Activated T-helper 2 cell treated with anti-CD3 and anti-CD28 coated beads, Interferon-gamma antibody, Interleukin-2, Interleukin-4, amounts not matched to agents 10 μg/mL and 5 μg/mL and 100 μg/mL, durations not matched to agents 14 hours and 24 hours and 36 hours (primary cell): ENCODE data around the gene ITGA3. TPM values are rescaled to one million over a fixed set of nuclear protein-coding genes. Genes with fewer than 3 reads are reported as not detected.

Experiments used
- DNase-seq: peaks from one replicate; pipeline ENCODE4 v3.0.0; 2021; ENCODE audit warnings: low spot score
- H3K27ac Mint-ChIP-seq: one replicate; pipeline ENCODE4 v1.8.0; 2021; ENCODE audit warnings: mixed read lengths
- H3K27me3 Mint-ChIP-seq: one replicate; pipeline ENCODE4 v1.8.0; 2021; ENCODE audit warnings: low read depth, mixed read lengths
- H3K36me3 Mint-ChIP-seq: one replicate; pipeline ENCODE4 v1.8.0; 2021; ENCODE audit warnings: low read depth, mixed read lengths
- H3K4me1 Mint-ChIP-seq: one replicate; pipeline ENCODE4 v1.8.0; 2021; ENCODE audit warnings: low read depth, mixed read lengths
- H3K4me3 Mint-ChIP-seq: one replicate; pipeline ENCODE4 v1.8.0; 2021; ENCODE audit warnings: low read depth, mild to moderate bottlenecking, moderate library complexity, mixed read lengths
- H3K9me3 Mint-ChIP-seq: one replicate; pipeline ENCODE4 v1.8.0; 2021; ENCODE audit warnings: mixed read lengths
- intact Hi-C: fragments of 100-400 bp; cut with micrococcal nuclease; formaldehyde crosslinking; loops from one replicate; pipeline ENCODE4 v1.15.1; 2023
- total RNA-seq: library from RNA; stranded (reverse); gene quantifications from 2 replicates; pipeline ENCODE4 v1.2.3, GENCODE V29; 2022

ITGA3 gene
- total RNA-seq, 1 donor from 2014 or later = 10.1 TPM

DNA sequence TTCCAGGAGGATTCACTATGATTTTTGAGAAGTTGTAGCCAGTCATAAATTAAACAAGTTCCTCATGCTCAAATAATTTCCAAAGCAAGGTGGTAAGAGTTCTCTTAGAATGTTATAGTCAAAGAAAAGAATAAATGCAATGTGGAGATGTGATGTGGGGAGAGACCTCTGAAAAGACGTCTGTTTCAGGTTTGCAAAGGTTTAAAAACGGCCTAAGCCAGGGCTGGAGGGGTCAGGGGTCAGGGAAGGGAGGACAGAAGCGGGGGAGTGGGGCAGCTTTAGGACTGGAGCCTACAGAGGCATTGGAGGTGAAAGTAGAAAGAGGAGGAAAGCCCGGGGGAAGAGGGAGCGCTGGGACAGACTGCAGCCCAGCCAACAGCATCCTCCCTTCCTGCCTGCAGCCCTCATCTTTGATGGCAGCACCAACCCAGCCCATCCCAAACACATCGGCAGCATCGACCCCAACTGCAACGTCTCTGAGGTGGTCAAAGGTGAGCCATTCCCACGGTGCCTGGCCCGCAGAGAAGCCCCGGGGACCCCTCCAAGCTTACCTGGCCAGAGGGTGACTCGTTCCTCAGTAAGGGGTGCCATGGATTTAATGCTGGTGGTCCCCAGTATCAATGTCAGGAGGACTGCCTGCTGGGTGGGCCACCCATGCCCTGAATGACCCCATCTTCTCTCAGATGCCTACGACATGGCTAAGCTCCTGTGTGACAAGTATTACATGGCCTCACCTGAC is 50.7 kb downstream of the ITGA3 start:
- DNase-seq = no peak
- Mint-ChIP-seq H3K27me3 (no peaks in the 10 kb centered on the region), H3K4me3 (no peak overlapping the region), H3K4me1 (no peaks in the 10 kb centered on the region), H3K9me3 (no peaks in the 10 kb centered on the region), H3K27ac (no peak overlapping the region), H3K36me3 (no peaks in the 10 kb centered on the region)
- intact Hi-C loops = no loop called here

DNA sequence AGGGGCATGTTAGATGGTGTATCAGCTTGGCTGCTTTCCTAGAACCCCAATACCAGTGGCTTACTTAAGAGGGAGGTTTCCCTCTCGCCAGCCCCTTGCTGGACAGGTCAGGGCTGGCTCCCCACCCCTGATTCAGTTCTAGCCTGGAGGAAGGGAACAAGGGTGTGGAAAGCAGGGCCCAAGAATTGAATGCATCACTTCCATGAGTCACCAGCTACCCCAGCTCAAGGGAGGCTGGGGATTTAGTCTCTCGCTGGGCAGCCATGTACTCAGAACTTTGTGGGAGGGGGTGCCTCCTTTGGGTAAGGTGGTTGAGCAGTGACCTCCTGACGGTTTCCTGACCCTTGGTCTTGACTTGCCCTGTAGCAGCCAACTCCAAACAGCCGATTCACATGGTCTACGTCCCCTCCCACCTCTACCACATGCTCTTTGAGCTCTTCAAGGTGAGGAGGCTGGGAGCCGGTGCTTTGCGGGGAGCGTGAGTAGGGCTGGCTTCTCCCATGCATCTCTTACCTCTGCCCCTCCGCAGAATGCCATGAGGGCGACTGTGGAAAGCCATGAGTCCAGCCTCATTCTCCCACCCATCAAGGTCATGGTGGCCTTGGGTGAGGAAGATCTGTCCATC is 52.0 kb downstream of the ITGA3 start:
- intact Hi-C loops = no loop called here
- H3K4me3 Mint-ChIP-seq = no peak overlapping the region
- no peaks in the 10 kb centered on the region for H3K27me3 Mint-ChIP-seq
- no peaks in the 10 kb centered on the region for H3K4me1 Mint-ChIP-seq
- H3K36me3 Mint-ChIP-seq = no peaks in the 10 kb centered on the region
- H3K9me3 Mint-ChIP-seq = no peaks in the 10 kb centered on the region
- no peak overlapping the region for H3K27ac Mint-ChIP-seq
- DNase-seq = no peak

DNA sequence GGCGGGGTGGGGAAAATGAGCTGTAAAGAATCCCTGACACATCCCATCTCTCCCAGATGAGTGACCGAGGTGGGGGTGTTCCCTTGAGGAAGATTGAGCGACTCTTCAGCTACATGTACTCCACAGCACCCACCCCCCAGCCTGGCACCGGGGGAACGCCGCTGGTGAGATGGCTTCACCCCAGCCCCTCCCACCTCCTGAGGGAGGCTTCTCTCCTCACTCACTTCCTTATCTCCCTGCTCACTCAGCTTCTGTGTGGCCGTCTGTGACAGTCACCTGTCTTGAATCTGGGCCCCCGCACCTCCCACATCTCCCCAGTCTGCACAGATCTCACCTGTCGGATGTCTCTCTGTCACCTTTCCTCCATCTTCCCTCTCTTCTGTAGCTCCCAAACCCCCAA is 52.6 kb downstream of the ITGA3 start:
- Mint-ChIP-seq H3K9me3 (no peaks in the 10 kb centered on the region), H3K4me1 (no peaks in the 10 kb centered on the region), H3K36me3 (no peaks in the 10 kb centered on the region), H3K27ac (no peak overlapping the region), H3K27me3 (no peaks in the 10 kb centered on the region), H3K4me3 (no peak overlapping the region)
- intact Hi-C loops = no loop called here
- no peak for DNase-seq

DNA sequence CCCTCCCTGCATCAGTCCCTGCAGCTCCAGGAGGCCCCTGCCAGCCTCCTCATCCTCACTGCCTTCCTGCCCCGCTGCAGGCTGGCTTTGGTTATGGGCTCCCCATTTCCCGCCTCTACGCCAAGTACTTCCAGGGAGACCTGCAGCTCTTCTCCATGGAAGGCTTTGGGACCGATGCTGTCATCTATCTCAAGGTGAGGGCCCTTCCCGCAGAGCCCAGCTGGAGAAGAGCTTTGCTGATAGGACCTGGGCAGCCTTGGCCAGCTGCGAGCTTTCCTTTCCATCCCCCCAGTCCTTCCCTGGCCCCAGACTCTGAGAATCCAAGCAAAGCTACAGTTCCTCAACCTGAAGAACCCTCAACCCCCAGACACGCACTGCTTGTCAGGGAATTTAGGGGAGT is 53.3 kb downstream of the ITGA3 start:
- Mint-ChIP-seq H3K36me3 (no peaks in the 10 kb centered on the region), H3K4me1 (no peaks in the 10 kb centered on the region), H3K27me3 (no peaks in the 10 kb centered on the region), H3K4me3 (no peak overlapping the region), H3K9me3 (no peaks in the 10 kb centered on the region), H3K27ac (no peak overlapping the region)
- intact Hi-C loops = no loop called here
- DNase-seq = no peak

DNA sequence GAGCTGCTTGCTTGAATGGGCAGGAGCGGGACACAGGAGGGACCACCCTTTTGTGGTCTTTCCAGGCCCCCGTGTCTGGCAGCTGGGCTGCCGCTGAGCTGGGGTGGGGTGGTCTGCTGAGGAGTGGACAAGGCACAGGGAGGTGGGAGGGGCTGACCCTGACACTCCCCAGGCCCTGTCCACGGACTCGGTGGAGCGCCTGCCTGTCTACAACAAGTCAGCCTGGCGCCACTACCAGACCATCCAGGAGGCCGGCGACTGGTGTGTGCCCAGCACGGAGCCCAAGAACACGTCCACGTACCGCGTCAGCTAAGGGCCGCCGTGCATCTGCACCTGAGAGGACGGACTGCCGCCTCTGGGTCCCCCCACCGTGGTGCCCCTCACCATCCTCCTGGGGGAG is 53.9 kb downstream of the ITGA3 start:
- intact Hi-C loops = no loop called here
- Mint-ChIP-seq H3K9me3 (no peaks in the 10 kb centered on the region), H3K27ac (no peak overlapping the region), H3K4me1 (no peaks in the 10 kb centered on the region), H3K36me3 (no peaks in the 10 kb centered on the region), H3K27me3 (no peaks in the 10 kb centered on the region), H3K4me3 (no peak overlapping the region)
- DNase-seq = no peak

DNA sequence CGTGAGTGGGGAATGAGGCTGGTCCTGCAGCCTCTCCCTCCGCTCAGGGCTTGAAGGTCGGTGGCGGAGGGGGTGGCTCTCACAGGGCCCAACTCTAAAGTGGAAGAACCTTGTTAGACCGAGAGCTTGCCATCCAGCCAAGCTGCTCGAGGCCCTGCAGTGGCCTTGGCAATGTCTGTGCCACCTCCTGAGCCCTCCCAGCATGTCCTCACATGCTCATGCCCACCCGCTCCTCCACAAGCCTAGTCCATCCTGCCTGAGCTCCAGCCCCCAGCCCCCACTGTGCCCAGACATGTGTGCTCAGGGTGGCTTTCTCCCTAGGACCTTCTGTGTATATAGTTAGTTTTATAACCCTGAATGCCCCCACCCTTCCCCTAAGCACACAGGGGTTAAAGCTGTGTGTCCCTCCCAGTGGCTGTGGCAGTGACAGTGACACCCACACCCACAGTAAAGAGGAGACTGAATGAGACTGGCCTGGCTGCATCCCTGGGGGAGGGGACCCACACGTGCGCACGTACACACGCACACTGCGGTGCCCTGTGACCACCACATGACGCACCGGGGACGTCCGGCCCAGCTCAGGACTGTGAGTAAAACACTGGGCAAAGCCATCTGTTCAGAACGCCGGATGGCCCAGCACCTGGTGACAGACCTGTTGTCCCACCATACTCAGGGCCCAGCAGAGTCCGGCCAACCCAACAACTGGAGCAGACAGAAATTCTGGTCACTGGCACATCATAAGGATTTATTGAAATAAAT is 54.9 kb downstream of the ITGA3 start:
- Mint-ChIP-seq H3K4me3 (no peak overlapping the region), H3K36me3 (no peaks in the 10 kb centered on the region), H3K4me1 (peaks cover 5% of the 10 kb centered on the region), H3K27ac (no peak overlapping the region), H3K27me3 (peaks cover 6% of the 10 kb centered on the region), H3K9me3 (no peaks in the 10 kb centered on the region)
- DNase-seq = no peak
- intact Hi-C loops = no loop called here

DNA sequence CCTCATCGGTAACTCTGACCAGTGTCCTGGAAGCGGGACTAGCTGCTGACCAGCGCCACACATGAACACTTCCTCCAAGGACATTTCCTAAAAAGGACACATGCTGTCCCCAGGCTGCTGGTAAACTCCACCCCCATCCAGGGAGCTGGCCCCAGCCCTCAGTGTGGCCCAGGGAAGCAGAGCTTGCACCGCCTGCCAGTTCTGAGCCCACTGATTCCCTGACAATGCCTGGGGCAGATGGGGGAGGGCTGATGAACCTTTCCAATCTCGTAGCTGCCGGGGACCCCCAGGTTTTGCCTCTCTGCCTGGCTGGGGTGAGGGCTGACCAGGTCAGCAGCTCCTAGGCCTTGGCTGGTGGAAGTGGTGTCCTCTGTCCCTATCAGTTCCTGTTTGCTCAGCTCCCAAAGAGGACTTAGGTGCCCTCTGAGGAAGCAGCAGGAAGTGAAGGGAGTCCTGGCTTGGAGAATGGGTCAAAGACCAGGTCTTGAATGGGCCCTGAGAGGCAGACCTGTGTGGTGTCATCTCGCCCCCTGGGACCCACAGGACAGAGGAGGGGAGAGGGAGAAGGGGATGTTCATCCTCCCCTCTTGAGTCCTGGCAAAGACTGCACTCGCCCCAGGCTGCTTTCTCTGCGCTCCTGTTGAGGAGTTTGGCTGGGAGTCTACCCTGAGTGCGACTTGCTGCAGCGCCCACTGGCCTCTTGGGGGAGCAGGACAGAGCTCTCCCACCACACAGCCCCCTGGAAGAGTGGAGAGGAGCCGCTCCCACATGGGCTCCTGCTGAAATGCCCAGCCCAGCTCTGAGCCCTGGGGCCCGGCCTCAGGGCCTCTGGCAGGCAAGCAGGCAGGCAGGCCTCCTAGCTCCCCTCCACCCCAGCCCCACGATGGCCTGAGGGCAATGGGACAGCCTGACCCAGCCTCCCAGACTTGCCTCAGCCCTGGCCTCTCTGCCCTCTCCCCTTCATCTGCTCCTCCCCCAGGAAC is 56.1 kb downstream of the ITGA3 start:
- DNase-seq = no peak
- Mint-ChIP-seq H3K4me3 (no peak overlapping the region), H3K4me1 (peaks cover 8% of the 10 kb centered on the region), H3K36me3 (no peaks in the 10 kb centered on the region), H3K27ac (no peak overlapping the region), H3K27me3 (peaks cover 10% of the 10 kb centered on the region), H3K9me3 (no peaks in the 10 kb centered on the region)
- intact Hi-C loops = no loop called here

DNA sequence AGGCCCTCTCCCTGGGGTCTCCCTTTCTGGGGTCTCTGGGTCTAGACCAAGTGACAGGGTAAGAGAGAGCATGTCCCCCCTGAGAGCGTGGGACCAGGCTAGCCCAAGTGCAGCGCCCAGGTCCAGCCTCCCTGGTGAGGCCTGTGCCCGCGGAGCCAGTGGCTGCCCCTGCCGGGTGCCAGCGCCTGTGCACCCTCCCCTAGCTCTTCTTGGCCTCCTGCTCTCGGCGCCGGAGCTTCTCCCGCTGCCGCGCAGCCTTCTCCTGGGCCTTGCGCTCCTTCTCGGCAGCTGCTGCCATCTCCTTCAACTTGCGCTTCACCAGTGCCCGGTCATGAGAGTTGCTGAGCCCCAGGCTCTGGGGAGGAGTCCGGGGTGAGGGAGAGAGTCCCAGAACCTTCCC is 56.8 kb downstream of the ITGA3 start:
- no peak overlapping the region for H3K4me3 Mint-ChIP-seq

DNA sequence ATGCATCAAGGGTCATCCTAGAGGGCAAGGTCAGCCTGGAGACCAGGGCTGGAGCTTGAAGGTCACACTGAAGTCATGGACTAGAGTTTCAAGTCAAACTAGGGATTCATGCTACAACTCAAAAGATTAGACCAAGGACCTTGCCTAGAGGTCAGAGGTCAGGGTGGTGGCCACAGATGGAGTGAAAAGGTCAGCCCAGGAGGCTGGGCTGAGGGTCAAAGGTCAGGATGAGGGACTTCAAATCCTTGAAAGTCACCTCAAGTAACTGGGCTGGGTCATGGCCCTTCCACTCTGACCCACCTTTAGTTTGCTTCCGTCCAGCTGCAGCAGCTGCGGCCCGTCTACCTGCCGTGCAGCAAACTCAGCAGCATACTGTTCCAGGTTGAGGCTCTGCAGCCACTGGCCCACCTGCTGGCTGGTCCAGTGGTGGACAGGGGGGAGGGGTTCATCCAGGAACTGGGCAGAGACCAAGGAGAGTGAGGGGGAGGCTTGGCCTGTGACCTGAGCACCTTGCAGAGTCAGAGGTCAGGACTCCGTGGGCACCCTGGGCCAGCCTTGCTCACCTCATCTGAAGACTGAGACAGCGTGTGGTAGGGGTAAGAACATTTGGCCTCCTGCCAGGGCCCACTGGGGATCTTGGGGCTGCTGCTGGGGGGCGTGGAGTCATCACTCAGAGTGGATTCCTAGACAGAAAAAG is 57.9 kb downstream of the ITGA3 start:
- Mint-ChIP-seq H3K9me3 (no peaks in the 10 kb centered on the region), H3K4me1 (peaks cover 8% of the 10 kb centered on the region), H3K27me3 (peaks cover 20% of the 10 kb centered on the region), H3K27ac (no peak overlapping the region), H3K36me3 (no peaks in the 10 kb centered on the region), H3K4me3 (no peak overlapping the region)
- intact Hi-C loops = loop anchor here (2.0 kb wide), 2 partner anchors 47 to 85 kb away; no protein-coding TSS in a partner anchor
- no peak for DNase-seq

More for the DNA sequence above, 56.8 kb downstream of the ITGA3 start:
- intact Hi-C loops = no loop called here
- Mint-ChIP-seq H3K9me3 (no peaks in the 10 kb centered on the region), H3K27me3 (peaks cover 14% of the 10 kb centered on the region), H3K36me3 (no peaks in the 10 kb centered on the region), H3K27ac (no peak overlapping the region), H3K4me1 (peaks cover 8% of the 10 kb centered on the region)
- no peak for DNase-seq

DNA sequence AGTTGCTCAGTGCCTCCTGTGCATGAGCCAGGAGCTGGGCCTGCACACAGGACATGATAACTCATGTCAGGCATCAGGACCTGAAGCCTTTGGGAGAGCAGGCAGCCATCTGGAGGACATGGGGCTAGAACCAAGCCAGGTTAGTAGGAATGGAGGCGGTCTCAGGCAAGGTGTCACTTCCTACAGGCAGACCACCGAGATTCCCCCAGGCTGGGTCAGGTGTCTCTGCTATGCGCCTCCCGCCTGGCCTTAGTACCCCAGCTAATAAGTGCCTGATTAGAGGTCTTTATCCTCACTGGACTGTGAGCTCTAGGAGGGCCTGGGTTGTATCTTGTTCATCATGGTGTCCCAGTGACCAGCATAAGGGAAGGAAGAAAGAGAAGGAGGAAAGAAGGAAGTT is 58.5 kb downstream of the ITGA3 start:
- Mint-ChIP-seq H3K9me3 (no peaks in the 10 kb centered on the region), H3K4me3 (no peak overlapping the region), H3K4me1 (peaks cover 8% of the 10 kb centered on the region), H3K27ac (no peak overlapping the region), H3K27me3 (peaks cover 25% of the 10 kb centered on the region), H3K36me3 (no peaks in the 10 kb centered on the region)
- intact Hi-C loops = loop anchor here (2.0 kb wide), 2 partner anchors 46 to 84 kb away; no protein-coding TSS in a partner anchor
- DNase-seq = no peak

DNA sequence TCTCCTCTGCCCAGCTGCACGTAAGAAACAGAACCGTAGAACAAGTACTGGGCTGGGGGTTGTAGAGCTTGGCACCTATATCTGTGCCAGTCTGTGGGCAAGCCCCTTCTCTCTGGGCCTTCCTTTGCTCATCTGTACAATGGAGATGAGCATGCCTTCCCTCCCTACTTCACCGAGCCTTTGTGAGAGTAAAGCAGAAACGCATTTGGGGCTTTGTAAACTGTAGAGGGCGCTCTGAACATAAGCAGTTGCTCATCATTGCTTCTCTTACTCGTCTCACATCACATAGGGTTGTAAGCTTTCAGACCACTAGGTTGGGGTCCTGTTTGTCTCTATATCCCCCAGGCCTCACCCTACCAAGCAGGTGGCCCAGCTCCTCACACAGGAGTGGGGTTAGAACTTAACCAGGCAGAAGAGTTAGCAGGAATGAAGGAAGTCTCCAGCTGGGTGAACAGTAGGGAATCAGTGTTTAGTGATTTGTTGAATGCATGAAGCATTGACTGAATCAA is 59.0 kb downstream of the ITGA3 start:
- H3K9me3 Mint-ChIP-seq = no peaks in the 10 kb centered on the region
- H3K4me3 Mint-ChIP-seq = no peak overlapping the region
- no peaks in the 10 kb centered on the region for H3K36me3 Mint-ChIP-seq
- no peak overlapping the region for H3K27ac Mint-ChIP-seq
- H3K27me3 Mint-ChIP-seq = peaks cover 30% of the 10 kb centered on the region
- peaks cover 8% of the 10 kb centered on the region for H3K4me1 Mint-ChIP-seq
- peak; percentile 48 for DNase-seq
- intact Hi-C loops = loop anchor here (2.0 kb wide), 2 partner anchors 46 to 84 kb away; no protein-coding TSS in a partner anchor
